K562 (cell line): ENCODE measurements around the gene ADIPOR1. TPM values are rescaled to one million over a fixed set of nuclear protein-coding genes. Genes with fewer than 3 reads are reported as not detected.

Experiments used
- ATAC-seq: fragments of 200-7000 bp; cut with Tn5 transposase; 3 replicates; pipeline ENCODE4 v1.9.1; 2020; ENCODE audit warnings: moderate library complexity
- BruUV-seq: library from RNA; stranded (reverse); fragments of 400-500 nt; replicated peaks from 2 replicates; lab custom pipeline; 2021; lab: Mats Ljungman, UMichigan
- CTCF ChIA-PET: fragments of 300-600 bp; formaldehyde crosslinking; extraction: SDS; loops from one replicate; lab custom pipeline; 2021; ENCODE audit warnings: low intra/inter-chr PET ratio; lab: Yijun Ruan, JAX
- POLR2A ChIA-PET: fragments of 300-600, 350-650 bp; sonication (Branson Sonifier 250); formaldehyde crosslinking; extraction: SDS; loops from one replicate; lab custom pipeline; 2021; ENCODE audit warnings: antibody characterized with exemption, inconsistent platforms; lab: Yijun Ruan, JAX
- DNase-seq, 4 experiments: peaks; one replicate each; pipeline versions ENCODE4 v3.0.0 to v3.0.0-alpha.2; 2011 to 2018; ENCODE audit warnings: low spot score in 3 of 4, mixed read lengths in 3 of 4; ENCODE audit errors: extremely low read depth in 1 of 4
- FAIRE-seq: peaks from 2 replicates; lab custom pipeline; 2011; peaks lifted over from hg19 to GRCh38; lab: Jason Lieb, UNC
- H2AFZ ChIP-seq: 2 replicates; pipeline ENCODE4 v1.6.0; 2011; ENCODE audit warnings: low read depth, low read length, control low read depth, inconsistent platforms
- H3K27ac ChIP-seq: fragments of 200-600 bp; 3 replicates; pipeline ENCODE4 v1.8.0; 2011; ENCODE audit warnings: low read depth, mild to moderate bottlenecking, control low read depth, inconsistent platforms, low read length, moderate library complexity, mixed read lengths; ENCODE audit errors: extremely low read depth
- H3K27me3 ChIP-seq, 2 experiments: fragments of 300-600 bp in 1 of 2; 2 replicates in 1 of 2; 3 replicates in 1 of 2; pipeline versions ENCODE4 v1.6.0 to v1.8.0; 2011; ENCODE audit warnings: inconsistent platforms in 2 of 2, low read length in 2 of 2, mild to moderate bottlenecking in 1 of 2, mixed read lengths in 1 of 2, moderate library complexity in 1 of 2; ENCODE audit not compliant: control insufficient read depth in 2 of 2, insufficient read depth in 2 of 2
- H3K36me3 ChIP-seq: fragments of 300-600 bp; 3 replicates; pipeline ENCODE4 v1.8.0; 2011; ENCODE audit warnings: mild to moderate bottlenecking, low read length, inconsistent platforms; ENCODE audit not compliant: control insufficient read depth, insufficient read depth
- H3K4me1 ChIP-seq, 2 experiments: fragments of 200-600 bp in 1 of 2; replicated peaks in 1 of 2; 2 replicates in 1 of 2; 3 replicates in 1 of 2; pipeline versions ENCODE4 v1.5.1 to v1.8.0; 2011; ENCODE audit warnings: inconsistent platforms in 2 of 2, low read length in 2 of 2, mild to moderate bottlenecking in 1 of 2, mixed read lengths in 1 of 2, moderate library complexity in 1 of 2; ENCODE audit not compliant: control insufficient read depth in 2 of 2, insufficient read depth in 2 of 2
- H3K4me2 ChIP-seq: 2 replicates; pipeline ENCODE4 v1.6.1; 2011; ENCODE audit warnings: low read length, control low read depth, inconsistent platforms, mixed read lengths; ENCODE audit not compliant: insufficient read depth
- H3K4me3 ChIP-seq: fragments of 200-600 bp; sonication (generic), shearing (Covaris generic); 2 replicates; pipeline ENCODE4 v1.5.1; 2016; ENCODE audit warnings: control low read depth, inconsistent platforms
- H3K79me2 ChIP-seq: fragments of 200-600 bp; 3 replicates; pipeline ENCODE4 v1.8.0; 2011; ENCODE audit warnings: low read length, inconsistent platforms; ENCODE audit not compliant: control insufficient read depth, insufficient read depth
- H3K9ac ChIP-seq, 2 experiments: 2 replicates each; pipeline versions ENCODE4 v1.6.0 to v1.6.1; 2011; ENCODE audit warnings: low read depth in 2 of 2, low read length in 2 of 2, control low read depth in 1 of 2, inconsistent platforms in 1 of 2, mild to moderate bottlenecking in 1 of 2, mixed read lengths in 1 of 2; ENCODE audit not compliant: insufficient read depth in 1 of 2
- H3K9me1 ChIP-seq: one replicate; pipeline ENCODE4 v1.6.0; 2011; ENCODE audit warnings: inconsistent platforms, mild to moderate bottlenecking, low read length, moderate library complexity; ENCODE audit not compliant: control insufficient read depth, insufficient read depth
- H3K9me3 ChIP-seq: replicated peaks from 2 replicates; pipeline ENCODE4 v1.5.1; 2011; ENCODE audit warnings: low read depth, low read length, inconsistent platforms; ENCODE audit not compliant: control insufficient read depth, insufficient read depth
- H4K20me1 ChIP-seq: replicated peaks from 2 replicates; pipeline ENCODE4 v1.6.1; 2011; ENCODE audit warnings: low read length, inconsistent platforms, mixed read lengths; ENCODE audit not compliant: control insufficient read depth, insufficient read depth
- BHLHE40 ChIP-seq: IDR thresholded peaks from 2 replicates; pipeline ENCODE4 v1.6.1; 2011; ENCODE audit warnings: low read length, improper control_type of control experiment
- CEBPG ChIP-seq, 3 experiments: fragments of 200-800 bp in 1 of 3; sonication (Bioruptor generic) in 1 of 3; sonication (generic) in 1 of 3; formaldehyde crosslinking in 1 of 3; IDR thresholded peaks in 2 of 3; conservative IDR thresholded peaks in 1 of 3; 2 replicates each; pipeline versions ENCODE4 v1.6.1 to v1.8.0; 2016 to 2022; ENCODE audit warnings: missing compliant biosample characterization in 2 of 3, missing genetic modification characterization in 2 of 3, mild to moderate bottlenecking in 1 of 3, missing genetic modification reagents in 1 of 3
- CHD1 ChIP-seq: fragments of 200-600 bp; sonication (generic); IDR thresholded peaks from one replicate; pipeline ENCODE4 v1.6.1; 2012; ENCODE audit warnings: mild to moderate bottlenecking, moderate library complexity, low read length, inconsistent platforms
- GABPB1 ChIP-seq: sonication (generic); formaldehyde crosslinking; IDR thresholded peaks from 2 replicates; pipeline ENCODE4 v1.8.0; 2022; ENCODE audit warnings: mild to moderate bottlenecking, missing genetic modification reagents
- GTF2E2 ChIP-seq: fragments of 200-800 bp; sonication (Bioruptor generic); IDR thresholded peaks from 2 replicates; pipeline ENCODE4 v1.6.1; 2016; ENCODE audit warnings: missing genetic modification characterization, missing compliant biosample characterization
- KDM5B ChIP-seq: fragments of 200-600 bp; sonication (generic); IDR thresholded peaks from 2 replicates; pipeline ENCODE4 v1.6.1; 2012; ENCODE audit warnings: low read depth, mild to moderate bottlenecking, moderate library complexity, low read length, control low read depth, inconsistent platforms; ENCODE audit not compliant: insufficient replicate concordance
- SIRT6 ChIP-seq: IDR thresholded peaks from one replicate; pipeline ENCODE4 v1.6.1; 2012; ENCODE audit warnings: low read depth, mild to moderate bottlenecking, control low read depth, inconsistent platforms, low read length, moderate library complexity
- STAG1 ChIP-seq: sonication (generic); formaldehyde crosslinking; IDR thresholded peaks from 2 replicates; pipeline ENCODE4 v1.5.0; 2020; ENCODE audit warnings: missing genetic modification reagents, borderline replicate concordance
- ZBTB40 ChIP-seq, 2 experiments: fragments of 450-650 bp in 1 of 2; sonication (generic) in 1 of 2; formaldehyde crosslinking in 1 of 2; IDR thresholded peaks; 2 replicates each; pipeline versions ENCODE4 v1.7.1 to v1.9.0; 2016 to 2022; ENCODE audit warnings: inconsistent platforms in 1 of 2, mild to moderate bottlenecking in 1 of 2, missing genetic modification reagents in 1 of 2
- ZNF143 ChIP-seq: sonication (generic); formaldehyde crosslinking; IDR thresholded peaks from 2 replicates; pipeline ENCODE4 v1.9.0; 2022; ENCODE audit warnings: mild to moderate bottlenecking, missing genetic modification reagents
- WGBS: fragments of 100-300 bp; shearing (Covaris generic); methylation state at CpG from one replicate; pipeline ENCODE4 v1.1.6; 2016; ENCODE audit warnings: low coverage, mixed read lengths; ENCODE audit not compliant: insufficient coverage; ENCODE audit errors: missing lambda C conversion rate; 5-methylcytosine and 5-hydroxymethylcytosine counted together
- in situ Hi-C: fragments of 300-500 bp; cut with MboI; formaldehyde crosslinking; loops from 4 replicates; pipeline ENCODE4 v1.15.0; 2018; ENCODE audit warnings: inconsistent platforms, mixed read lengths
- intact Hi-C: fragments of 100-400 bp; cut with micrococcal nuclease; formaldehyde crosslinking; loops from 2 replicates; pipeline ENCODE4 v1.14.2; 2022
- polyA plus RNA-seq, 8 experiments: library from polyadenylated mRNA; depleted of rRNA in 4 of 8; stranded (reverse) in 5 of 8; unstranded in 3 of 8; fragments of >200 nt; fragmentation: Nextera tagmentation in 2 of 8; fragmentation: Illumina TruSeq in 1 of 8; extraction: Ambion mirVana in 2 of 8; extraction: Trizol in 1 of 8; gene quantifications; 2 replicates each; pipeline versions ENCODE4 v1.2.1 to v1.2.3, GENCODE V29; 2011 to 2014; ENCODE audit warnings: inconsistent platforms in 1 of 8, missing spikeins in 1 of 8
- total RNA-seq, 7 experiments: library from RNA; depleted of rRNA in 6 of 7; stranded (reverse); fragments of >200 nt in 6 of 7; fragmentation: Illumina TruSeq in 2 of 7; extraction: Trizol in 2 of 7; gene quantifications; 2 replicates each; pipeline versions ENCODE4 v1.2.1 to v1.2.3, GENCODE V29; 2011 to 2021; ENCODE audit warnings: low replicate concordance in 1 of 7

ADIPOR1 gene
- total and polyA plus RNA-seq, 9 of the 15 experiments (the other 6 are each of a cell fraction or from before 2014, with no cell fraction given), result 29.0 to 217 (median 100) TPM

GRCh38 chr1:202966006-202966898 lies 8.1 kb upstream of the ADIPOR1 start:
- Histone ChIP-seq H3K4me1 (peaks cover 20 to 24% of the 10 kb centered on the region in 2 experiments), H3K36me3 (peaks cover 45% of the 10 kb centered on the region), H3K27ac (peak overlapping the region; percentile 75), H3K9me3 (no peaks in the 10 kb centered on the region), H4K20me1 (no peaks in the 10 kb centered on the region), H3K4me2 (peak overlapping the region; percentile 89), H3K9ac (peak overlapping the region; percentile 93 to 98), H3K27me3 (no peaks in the 10 kb centered on the region), H3K79me2 (peaks cover 11% of the 10 kb centered on the region; the same call in 2 of the 3 replicates), H2AFZ (peak overlapping the region; percentile 93), H3K9me1 (no peaks in the 10 kb centered on the region), H3K4me3 (peak overlapping the region; percentile 98)
- WGBS, result 27% methylated on average over 18 of the region's 18 CpGs
- DNase-seq, result peak in 1 of 4 experiments; percentile 52
- intact Hi-C loops (no loop called here), in situ Hi-C loops (no loop called here)
- peak; percentile 64 for ATAC-seq
- TSS peak; percentile 47 for BruUV-seq
- POLR2A ChIA-PET, result interaction anchor here (0.6 kb wide), 1 partner anchor 110 kb away, joined by 3 read pairs; no protein-coding TSS in a partner anchor
- no peak for FAIRE-seq
- CTCF ChIA-PET, result no interaction called here
- TF ChIP-seq GTF2E2 (tag) (0 out of 2 replicates have a peak, but pooled peaks have one; percentile 50), BHLHE40 (0 out of 2 replicates have a peak, but pooled peaks have one; percentile 1), KDM5B (no peak), ZNF143 (CRISPR knock-in tag) (0 out of 2 replicates have a peak, but pooled peaks have one; percentile 33), ZBTB40 (IDR thresholded peaks at IDR 0.05) (peak; percentile 35; the same call in 1 of the 2 replicates), ZBTB40 (CRISPR knock-in tag; IDR thresholded peaks at IDR 0.05) (no peak), GABPB1 (CRISPR knock-in tag) (peak; percentile 10; the same call in 1 of the 2 replicates), SIRT6 (no peak), CHD1 (peak; percentile 51), STAG1 (peak; percentile 49), CEBPG (CRISPR knock-in tag; IDR thresholded peaks at IDR 0.05) (0 out of 2 replicates have a peak, but pooled peaks have one; percentile 24), CEBPG (tag; conservative IDR thresholded peaks at IDR 0.05 in 1 of 2, IDR thresholded peaks at IDR 0.05 in 1 of 2) (no peak)
